Activated CD8-positive, alpha-beta T cell treated with anti-CD3 and anti-CD28 coated beads for 36 hours (primary cell): ENCODE measurements around the gene ARHGAP10. TPM values are rescaled to one million over a fixed set of nuclear protein-coding genes. Genes with fewer than 3 reads are reported as not detected.

Source experiments
- ATAC-seq: fragments of 200-7000 bp; cut with Tn5 transposase; one replicate; pipeline ENCODE4 v1.10.0; 2021; ENCODE audit warnings: mild to moderate bottlenecking, moderate library complexity
- CTCF ChIA-PET: fragments of 350-600 bp; sonication (Branson Sonifier 250); formaldehyde crosslinking; loops from one replicate; lab custom pipeline; 2021; ENCODE audit warnings: antibody characterized with exemption; lab: Charles Lee
- POLR2A ChIA-PET: fragments of 350-600 bp; sonication (Branson Sonifier 250); formaldehyde crosslinking; loops from one replicate; lab custom pipeline; 2021; ENCODE audit warnings: antibody characterized with exemption; lab: Charles Lee
- DNase-seq: peaks from one replicate; pipeline ENCODE4 v3.0.0-alpha.2; 2020
- H3K27ac Mint-ChIP-seq: one replicate; pipeline ENCODE4 v1.8.0; 2021; ENCODE audit warnings: mild to moderate bottlenecking, mixed read lengths
- H3K27me3 Mint-ChIP-seq: one replicate; pipeline ENCODE4 v1.8.0; 2021; ENCODE audit warnings: mixed read lengths
- H3K36me3 Mint-ChIP-seq: one replicate; pipeline ENCODE4 v1.8.0; 2021; ENCODE audit warnings: low read depth, mixed read lengths
- H3K4me1 Mint-ChIP-seq: one replicate; pipeline ENCODE4 v1.8.0; 2021; ENCODE audit warnings: low read depth, mixed read lengths
- H3K4me3 Mint-ChIP-seq: one replicate; pipeline ENCODE4 v1.8.0; 2021; ENCODE audit warnings: mild to moderate bottlenecking, moderate library complexity, mixed read lengths
- H3K9me3 Mint-ChIP-seq: one replicate; pipeline ENCODE4 v1.8.0; 2021; ENCODE audit warnings: mixed read lengths
- CTCF ChIP-seq: fragments of 200-600 bp; IDR thresholded peaks from one replicate; pipeline ENCODE4 v1.8.0; 2022; ENCODE audit warnings: antibody characterized with exemption, mild to moderate bottlenecking
- intact Hi-C: fragments of 100-400 bp; cut with micrococcal nuclease; formaldehyde crosslinking; loops from one replicate; pipeline ENCODE4 v1.10.0; 2022
- total RNA-seq, 2 experiments: library from RNA; stranded (reverse); gene quantifications; one replicate each; pipeline ENCODE4 v1.2.3, GENCODE V29; 2021

Gene ARHGAP10
- total RNA-seq, 2 experiments from 2014 or later: 4.0 to 5.1 TPM

GRCh38 chr4:147865926-147866325 is 134.0 kb downstream of the ARHGAP10 start:
- H3K4me1 Mint-ChIP-seq: no peaks in the 10 kb centered on the region
- ChIA-PET POLR2A (no interaction called here), CTCF (interaction anchor here (0.8 to 8.3 kb wide), 48 partner anchors 10 to 937 kb away, joined by 3 to 180 read pairs (median 10); partner anchors contain the start of genes ARHGAP10, PRMT9 and TMEM184C)
- ATAC-seq: no peak
- no peaks in the 10 kb centered on the region for H3K36me3 Mint-ChIP-seq
- H3K4me3 Mint-ChIP-seq: no peak overlapping the region
- no peak for TF ChIP-seq CTCF
- no peak overlapping the region for H3K27ac Mint-ChIP-seq
- no peaks in the 10 kb centered on the region for H3K27me3 Mint-ChIP-seq
- intact Hi-C loops: loop anchor here (1.0 to 10.0 kb wide), 3 partner anchors 158 to 347 kb away; no protein-coding TSS in a partner anchor
- DNase-seq: no peak
- H3K9me3 Mint-ChIP-seq: no peaks in the 10 kb centered on the region

- Mint-ChIP-seq H3K4me1 (no peaks in the 10 kb centered on the region), H3K27me3 (no peaks in the 10 kb centered on the region), H3K9me3 (no peaks in the 10 kb centered on the region), H3K36me3 (no peaks in the 10 kb centered on the region), H3K27ac (no peak overlapping the region), H3K4me3 (no peak overlapping the region)
- CTCF ChIA-PET: interaction anchor here (0.6 to 8.3 kb wide), 125 partner anchors 9 to 1165 kb away, joined by 3 to 180 read pairs (median 5); partner anchors contain the start of genes ARHGAP10, PRMT9 and TMEM184C
- intact Hi-C loops: loop anchor here (1.0 to 10.0 kb wide), 3 partner anchors 158 to 348 kb away; no protein-coding TSS in a partner anchor
- POLR2A ChIA-PET: interaction anchor here (1.2 kb wide), 1 partner anchor 78 kb away, joined by 4 read pairs; no protein-coding TSS in a partner anchor
- ATAC-seq: peak; percentile 95
- TF ChIP-seq CTCF: peak; percentile 99
- DNase-seq: peak; percentile 97
Measured at GRCh38 chr4:147866532-147867271, 134.8 kb downstream of the ARHGAP10 start.

- ATAC-seq: no peak
- ChIA-PET CTCF (interaction anchor here (1.2 kb wide), 1 partner anchor 165 kb away, joined by 3 read pairs; no protein-coding TSS in a partner anchor), POLR2A (no interaction called here)
- no peak for TF ChIP-seq CTCF
- no peaks in the 10 kb centered on the region for H3K27me3 Mint-ChIP-seq
- H3K36me3 Mint-ChIP-seq: no peaks in the 10 kb centered on the region
- H3K4me3 Mint-ChIP-seq: no peak overlapping the region
- no peaks in the 10 kb centered on the region for H3K4me1 Mint-ChIP-seq
- H3K9me3 Mint-ChIP-seq: no peaks in the 10 kb centered on the region
- no peak overlapping the region for H3K27ac Mint-ChIP-seq
- intact Hi-C loops: no loop called here
- no peak for DNase-seq
Measured at GRCh38 chr4:147874109-147874508, 142.2 kb downstream of the ARHGAP10 start.

GRCh38 chr4:147877308-147877771 is 145.5 kb downstream of the ARHGAP10 start:
- intact Hi-C loops: no loop called here
- no peak for TF ChIP-seq CTCF
- no peaks in the 10 kb centered on the region for H3K4me1 Mint-ChIP-seq
- H3K36me3 Mint-ChIP-seq: peaks cover 2% of the 10 kb centered on the region
- POLR2A ChIA-PET: interaction anchor here (0.6 kb wide), 1 partner anchor 1334 kb away, joined by 4 read pairs; no protein-coding TSS in a partner anchor
- CTCF ChIA-PET: interaction anchor here (3.1 kb wide), 1 partner anchor 10 kb away, joined by 35 read pairs; no protein-coding TSS in a partner anchor
- no peaks in the 10 kb centered on the region for H3K9me3 Mint-ChIP-seq
- H3K4me3 Mint-ChIP-seq: no peak overlapping the region
- no peaks in the 10 kb centered on the region for H3K27me3 Mint-ChIP-seq
- no peak for ATAC-seq
- no peak for DNase-seq
- H3K27ac Mint-ChIP-seq: no peak overlapping the region

GRCh38 chr4:147879676-147880075 is 147.8 kb downstream of the ARHGAP10 start:
- TF ChIP-seq CTCF: no peak
- intact Hi-C loops: no loop called here
- CTCF ChIA-PET: interaction anchor here (1.5 to 6.4 kb wide), 2 partner anchors 14 to 170 kb away, joined by 4 to 51 read pairs; no protein-coding TSS in a partner anchor

More at GRCh38 chr4:147879676-147880075, 147.8 kb downstream of the ARHGAP10 start:
- peaks cover 3% of the 10 kb centered on the region for H3K9me3 Mint-ChIP-seq
- peaks cover 6% of the 10 kb centered on the region for H3K36me3 Mint-ChIP-seq
- H3K4me3 Mint-ChIP-seq: no peak overlapping the region
- ATAC-seq: no peak
- no peak for DNase-seq
- no peak overlapping the region for H3K27ac Mint-ChIP-seq
- POLR2A ChIA-PET: no interaction called here
- H3K4me1 Mint-ChIP-seq: no peaks in the 10 kb centered on the region
- no peaks in the 10 kb centered on the region for H3K27me3 Mint-ChIP-seq
